ENCODE measurements around the gene DYNLRB2. TPM values are rescaled to one million over a fixed set of nuclear protein-coding genes. Genes with fewer than 3 reads are reported as not detected.

The DYNLRB2 gene
- total RNA-seq, 2 donors from 2014 or later = not detected

DNA sequence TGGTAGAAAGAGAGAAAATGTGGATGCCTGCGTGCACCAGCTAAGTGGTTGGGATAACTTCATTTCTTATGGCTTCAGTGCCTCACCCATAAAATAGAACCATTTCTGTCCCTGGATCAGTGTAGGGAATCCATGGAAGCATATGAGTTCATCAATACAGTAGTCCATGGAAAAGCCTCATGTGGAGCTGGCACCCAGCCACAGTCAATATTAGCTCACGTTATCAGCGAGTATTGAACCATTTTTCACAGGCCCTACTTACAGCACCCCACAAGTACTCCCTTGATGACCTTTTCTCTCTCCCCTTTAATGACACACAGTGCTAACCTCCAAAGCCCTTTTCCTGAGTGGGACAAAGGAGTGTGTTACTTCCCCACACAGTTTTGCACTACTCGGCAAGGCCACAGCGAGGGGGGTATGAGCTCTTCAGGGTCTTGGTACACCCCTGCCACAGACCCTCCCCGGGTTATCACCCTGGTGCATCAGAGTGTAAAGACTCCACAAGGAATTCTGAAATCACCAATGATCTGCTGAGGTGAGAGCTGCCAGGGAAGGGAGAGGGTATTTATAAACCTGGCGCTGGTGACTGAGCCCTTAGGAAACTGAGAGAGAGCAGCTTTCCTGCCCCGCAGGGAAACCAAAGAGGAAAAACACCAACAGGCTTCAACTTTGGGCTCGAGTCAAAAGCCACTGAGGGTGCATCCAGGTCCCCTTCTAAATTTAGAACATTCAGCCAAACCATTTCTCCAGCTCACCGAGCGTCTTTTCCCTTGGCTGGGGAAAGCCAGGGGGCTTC lies 36.9 kb downstream of the DYNLRB2 start:
- H3K27ac Mint-ChIP-seq = peak overlapping the region in 1 of 2 donors; percentile 67
- no peak for DNase-seq (ENCODE audit: low spot score in 2 of 2)
- H3K36me3 Mint-ChIP-seq = peaks cover 6 to 21% of the 10 kb centered on the region in 2 donors
- H3K9me3 Mint-ChIP-seq = peaks cover 3 to 8% of the 10 kb centered on the region in 2 donors
- ATAC-seq = no peak

DNA sequence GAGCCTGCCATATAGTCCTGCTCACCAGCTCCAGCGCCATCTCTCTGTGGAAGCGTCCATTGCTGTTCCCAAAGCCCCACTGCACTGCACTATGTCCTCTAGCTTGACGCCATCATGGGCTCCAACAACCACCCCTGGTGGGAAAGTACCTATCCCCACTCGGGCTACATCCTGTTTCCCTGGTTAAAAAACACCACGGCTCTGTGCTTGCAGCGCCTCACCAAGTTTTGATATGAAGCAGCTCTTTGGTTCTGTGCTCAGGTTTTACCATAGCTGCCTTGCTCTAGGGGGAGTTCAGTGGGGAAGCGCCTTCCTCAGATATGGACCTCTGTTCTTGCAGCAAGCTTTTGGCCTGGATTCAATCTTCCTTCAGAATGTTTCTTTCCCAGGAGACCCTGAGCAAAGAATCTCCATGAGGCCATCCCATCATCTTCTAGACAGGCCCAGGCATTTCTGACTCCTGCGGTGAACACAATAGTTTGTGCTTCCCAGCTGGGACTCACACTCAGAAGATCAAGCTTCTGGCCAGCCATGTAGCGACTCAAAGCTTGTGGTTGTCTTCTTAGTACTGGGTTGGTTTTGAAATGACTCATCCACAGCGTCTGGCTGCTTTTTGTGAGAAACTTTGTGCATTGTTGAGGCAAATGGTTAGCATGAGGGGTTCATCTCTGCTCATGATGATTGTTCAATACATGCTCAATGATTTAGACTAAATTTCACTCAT lies 39.5 kb downstream of the DYNLRB2 start:
- Mint-ChIP-seq H3K9me3 (peaks cover 10 to 19% of the 10 kb centered on the region in 2 donors), H3K36me3 (peaks cover 12 to 17% of the 10 kb centered on the region in 2 donors), H3K27ac (peak overlapping the region; percentile 84 to 99)
- ATAC-seq (peak; percentile 84), DNase-seq (ENCODE audit: low spot score in 2 of 2) (peak; percentile 72 to 75)

DNA sequence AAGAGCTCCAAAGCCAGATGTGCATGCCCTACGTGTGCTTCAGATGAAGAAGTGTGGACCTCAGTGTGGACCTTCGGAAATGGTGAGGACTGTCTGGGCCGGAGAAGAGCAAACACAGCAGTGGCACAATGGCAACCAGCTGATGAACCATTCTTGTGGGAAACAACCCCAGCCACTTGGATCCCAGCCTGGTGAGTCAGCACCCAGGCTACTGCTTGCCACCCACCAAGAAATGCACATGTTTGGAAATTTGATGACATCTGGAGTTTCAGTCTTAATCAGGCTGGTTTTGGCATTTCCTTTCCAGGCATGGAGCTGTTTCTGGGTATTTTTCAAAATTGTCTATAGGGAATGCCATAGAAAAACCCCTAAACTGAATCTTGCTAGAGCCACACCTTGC lies 42.7 kb downstream of the DYNLRB2 start:
- H3K9me3 Mint-ChIP-seq = peaks cover 10 to 34% of the 10 kb centered on the region in 2 donors
- H3K27ac Mint-ChIP-seq = peak overlapping the region; percentile 26 to 40
- DNase-seq (ENCODE audit: low spot score in 2 of 2) = peak; percentile 55 to 65
- H3K36me3 Mint-ChIP-seq = peaks cover 12 to 35% of the 10 kb centered on the region in 2 donors
- peak; percentile 40 to 54 for ATAC-seq

DNA sequence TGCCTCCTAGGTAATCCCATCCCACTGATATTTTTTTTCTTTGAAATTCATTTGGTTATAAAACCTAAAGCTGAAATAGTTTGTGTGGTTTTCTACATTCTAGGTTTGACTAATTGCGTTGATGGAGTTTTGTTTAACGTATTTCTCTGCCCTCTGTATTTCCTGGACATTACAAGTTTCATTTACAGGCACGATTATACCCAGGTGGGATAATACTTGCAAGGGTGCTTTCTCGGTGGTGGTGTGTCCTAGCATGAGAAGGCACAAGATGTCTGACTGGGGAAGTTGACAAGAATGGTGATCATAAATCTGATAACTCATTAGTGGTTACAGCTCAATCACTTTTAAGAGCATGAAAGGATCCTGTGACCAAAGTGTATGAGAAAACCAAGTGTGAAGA lies 45.0 kb downstream of the DYNLRB2 start:
- H3K9me3 Mint-ChIP-seq = peaks cover 11 to 28% of the 10 kb centered on the region in 2 donors
- ATAC-seq = peak; percentile 30 to 72

DNA sequence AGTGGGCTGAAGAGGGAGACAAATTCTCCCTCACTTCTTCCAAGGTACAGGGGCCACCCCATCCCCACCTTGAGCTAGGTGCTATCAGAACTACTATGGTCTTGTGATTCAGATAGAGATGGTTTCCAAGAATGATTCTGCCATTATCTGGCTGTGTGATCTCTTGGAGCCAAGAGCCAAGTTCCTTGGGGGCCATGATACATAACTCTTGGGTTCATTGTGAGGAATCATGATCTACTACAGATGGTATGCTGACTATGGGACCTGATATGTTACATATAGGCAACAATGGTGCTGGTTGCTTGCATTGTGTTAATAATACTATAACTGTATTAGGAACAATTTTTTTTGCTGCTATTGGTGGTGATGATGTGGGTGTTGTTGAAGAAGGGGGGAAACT lies 45.7 kb downstream of the DYNLRB2 start:
- Mint-ChIP-seq H3K27ac (no peak overlapping the region), H3K36me3 (peaks cover 6 to 31% of the 10 kb centered on the region in 2 donors), H3K9me3 (peaks cover 9 to 26% of the 10 kb centered on the region in 2 donors)
- ATAC-seq (no peak), DNase-seq (ENCODE audit: low spot score in 2 of 2) (no peak)

More for the DNA sequence above, 45.0 kb downstream of the DYNLRB2 start:
- DNase-seq (ENCODE audit: low spot score in 2 of 2) = no peak
- Mint-ChIP-seq H3K27ac (peak overlapping the region in 1 of 2 donors; percentile 65), H3K36me3 (peaks cover 10 to 38% of the 10 kb centered on the region in 2 donors)

DNA sequence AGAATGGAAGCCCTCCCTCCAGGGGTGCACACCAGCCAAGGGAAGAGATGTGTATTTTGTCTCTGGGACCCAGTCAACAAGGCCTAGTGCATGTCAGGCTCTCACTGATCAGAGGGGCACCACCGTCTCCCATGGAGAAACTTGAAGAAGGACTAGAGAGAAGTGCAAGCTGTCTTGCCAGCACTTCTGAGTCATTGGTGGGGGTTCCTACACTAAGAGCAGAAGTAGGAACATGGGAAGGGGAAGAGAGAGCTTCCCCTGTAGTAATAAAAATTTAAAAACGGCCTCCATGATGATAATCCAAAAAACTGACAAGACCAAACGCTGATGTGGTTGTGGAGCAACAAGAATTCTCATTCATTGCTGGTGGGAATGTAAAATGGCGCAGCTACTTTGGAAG lies 46.3 kb downstream of the DYNLRB2 start:
- no peak for ATAC-seq
- no peak overlapping the region for H3K27ac Mint-ChIP-seq
- H3K9me3 Mint-ChIP-seq = peaks cover 9 to 26% of the 10 kb centered on the region in 2 donors
- DNase-seq (ENCODE audit: low spot score in 2 of 2) = no peak
- H3K36me3 Mint-ChIP-seq = peaks cover 6 to 31% of the 10 kb centered on the region in 2 donors

DNA sequence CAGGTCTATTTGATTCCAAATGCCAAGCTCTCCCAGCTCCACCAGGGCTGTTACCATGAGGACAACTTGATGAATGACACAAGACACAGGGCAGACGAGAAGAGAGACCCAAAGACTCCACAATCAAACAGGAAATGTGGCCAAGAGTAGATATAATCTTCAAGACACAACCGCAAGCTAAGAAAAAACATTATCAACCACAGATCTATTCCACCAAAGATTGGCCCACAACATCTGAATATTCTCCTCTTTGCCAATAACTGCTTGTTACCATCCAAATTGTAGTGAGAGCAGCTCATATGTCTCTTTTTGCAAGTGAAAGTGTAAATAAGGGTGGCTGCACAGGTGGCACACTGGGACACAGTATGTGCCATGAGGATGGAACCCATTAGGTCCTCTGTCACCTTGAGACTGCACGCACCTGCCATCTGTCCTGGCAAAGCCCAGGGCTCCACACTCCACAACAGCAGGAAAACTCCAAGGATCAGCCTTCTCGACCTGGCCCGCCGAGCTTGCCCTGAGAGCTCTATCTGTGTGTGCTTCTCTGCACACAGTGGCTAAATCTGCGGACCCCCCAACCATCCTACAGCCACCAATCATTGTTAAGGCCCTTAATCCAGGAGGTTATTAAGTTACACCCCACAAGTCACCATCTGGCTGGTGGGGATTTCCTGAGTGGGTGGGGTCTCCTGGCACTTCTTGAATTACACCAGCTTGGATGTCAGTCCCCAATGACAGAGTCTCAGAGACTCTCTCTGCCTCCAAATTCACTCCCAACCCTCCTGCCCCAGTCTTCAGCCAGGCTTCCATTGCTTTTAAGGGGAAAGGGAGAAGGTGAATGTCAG lies 50.5 kb downstream of the DYNLRB2 start:
- no peak for DNase-seq (ENCODE audit: low spot score in 2 of 2)
- Mint-ChIP-seq H3K9me3 (peaks cover 7 to 26% of the 10 kb centered on the region in 2 donors), H3K36me3 (peaks cover 4 to 40% of the 10 kb centered on the region in 2 donors), H3K27ac (peak overlapping the region in 1 of 2 donors; percentile 2)
- ATAC-seq = peak; percentile 74 to 85

DNA sequence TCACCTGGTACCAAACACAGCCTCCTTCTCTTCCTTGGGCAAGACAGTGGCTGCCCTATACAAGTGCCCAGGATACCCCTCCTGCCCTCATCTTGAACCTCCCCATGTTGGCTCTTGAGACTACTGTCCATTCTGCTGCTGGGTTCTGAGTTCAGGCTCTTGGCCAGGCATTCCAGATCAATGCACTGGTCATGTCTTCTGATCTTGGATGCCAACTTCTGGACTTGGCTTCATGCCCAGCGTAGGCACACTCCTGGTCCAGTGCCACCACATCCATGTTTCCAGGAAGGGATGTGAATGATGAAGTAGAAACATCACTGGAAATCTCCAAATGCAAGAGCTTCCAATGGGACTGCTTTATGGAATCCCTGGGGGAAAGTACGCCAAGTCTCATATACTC lies 51.5 kb downstream of the DYNLRB2 start:
- ATAC-seq = no peak

DNA sequence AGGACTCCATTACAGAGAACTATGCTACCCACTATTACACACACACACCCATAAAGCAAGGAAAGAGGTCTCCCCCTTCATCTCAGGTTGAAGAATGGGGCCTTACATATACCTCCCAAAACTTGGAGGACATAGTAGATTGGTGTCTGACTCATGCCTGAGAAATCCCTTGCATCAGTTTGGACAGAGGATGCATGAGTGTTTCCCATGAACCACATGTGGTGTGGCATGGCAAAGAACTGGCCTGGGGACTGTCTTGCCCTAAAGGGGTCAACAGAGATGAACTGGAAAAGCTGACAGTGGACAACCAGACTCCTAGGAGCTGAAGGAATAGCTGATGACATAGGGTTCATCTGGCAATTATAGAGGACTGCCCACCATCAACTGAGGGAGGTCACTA lies 54.0 kb downstream of the DYNLRB2 start:
- no peak for DNase-seq (ENCODE audit: low spot score in 2 of 2)
- ATAC-seq = no peak
- peaks cover 16 to 29% of the 10 kb centered on the region in 2 donors for H3K36me3 Mint-ChIP-seq

More for the DNA sequence above, 51.5 kb downstream of the DYNLRB2 start:
- DNase-seq (ENCODE audit: low spot score in 2 of 2) = no peak
- H3K27ac Mint-ChIP-seq = peak overlapping the region in 1 of 2 donors; percentile 58
- H3K9me3 Mint-ChIP-seq = peaks cover 15 to 26% of the 10 kb centered on the region in 2 donors
- H3K36me3 Mint-ChIP-seq = peaks cover 14 to 39% of the 10 kb centered on the region in 2 donors

DNA sequence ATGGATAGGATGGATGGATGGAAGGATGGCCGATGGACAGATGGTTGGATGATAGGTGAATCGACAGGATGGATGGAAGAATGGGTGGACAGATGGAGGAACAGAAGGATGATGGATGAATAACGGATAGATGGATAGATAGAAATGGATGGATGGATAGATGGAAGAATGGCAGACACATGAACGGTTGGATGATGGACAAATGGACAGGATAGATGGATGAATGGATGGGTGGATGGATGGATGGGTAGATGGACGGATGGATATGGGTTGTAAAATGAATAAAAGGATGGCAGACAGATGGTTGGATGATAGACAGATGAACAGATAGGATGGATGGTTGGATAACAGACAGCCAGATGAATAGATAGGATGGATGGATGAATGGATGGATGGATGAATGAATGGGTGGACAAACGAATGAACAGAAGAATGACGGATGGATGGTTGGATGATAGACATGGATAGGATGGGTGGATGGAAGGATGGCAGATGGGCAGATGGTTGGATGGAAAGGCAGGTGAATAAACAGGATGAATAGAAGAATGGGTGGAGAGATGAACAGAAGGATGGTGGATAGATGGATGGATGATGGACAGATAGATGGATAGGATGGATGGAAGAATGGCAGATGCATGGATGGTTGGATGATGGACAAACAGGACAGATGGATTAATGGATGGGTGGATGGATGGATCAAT lies 55.9 kb downstream of the DYNLRB2 start:
- ATAC-seq (no peak), DNase-seq (ENCODE audit: low spot score in 2 of 2) (no peak)
- Mint-ChIP-seq H3K36me3 (peaks cover 17 to 25% of the 10 kb centered on the region in 2 donors), H3K9me3 (peaks cover 13 to 25% of the 10 kb centered on the region in 2 donors), H3K27ac (no peak overlapping the region)

More for the DNA sequence above, 54.0 kb downstream of the DYNLRB2 start:
- Mint-ChIP-seq H3K27ac (no peak overlapping the region), H3K9me3 (peaks cover 13 to 25% of the 10 kb centered on the region in 2 donors)

DNA sequence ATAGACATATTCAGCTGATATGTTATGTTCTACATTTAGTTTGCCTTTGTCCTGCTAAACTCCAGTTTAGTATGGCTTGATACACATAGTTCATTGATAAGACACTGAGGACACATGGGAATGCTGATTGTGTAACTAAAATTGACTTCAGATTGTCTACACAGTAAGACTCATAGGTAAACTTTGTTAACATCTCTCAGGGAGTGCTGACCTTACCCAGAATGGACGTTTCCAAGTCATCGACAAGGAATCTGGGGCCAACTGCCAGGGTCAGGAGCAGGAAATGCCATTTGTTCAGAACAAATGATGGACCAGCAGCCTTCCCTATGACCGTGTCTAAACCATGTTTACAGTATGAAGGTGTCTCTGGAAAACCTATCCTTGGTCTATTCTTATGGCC lies 58.7 kb downstream of the DYNLRB2 start:
- ATAC-seq = no peak
- Mint-ChIP-seq H3K9me3 (peaks cover 13 to 20% of the 10 kb centered on the region in 2 donors), H3K36me3 (peaks cover 17 to 20% of the 10 kb centered on the region in 2 donors), H3K27ac (no peak overlapping the region)
- no peak for DNase-seq (ENCODE audit: low spot score in 2 of 2)

Data from activated naive CD4-positive, alpha-beta T cell treated with anti-CD3 and anti-CD28 coated beads, Interleukin-2, amount 50 U/mL, for 72 hours (primary cell).